GM10266 (cell line): ENCODE results near the gene KRIT1.

Source experiments
- DNase-seq: peaks from one replicate; pipeline ENCODE4 v3.0.0; 2012; ENCODE audit errors: extremely low spot score
- CTCF ChIP-seq: IDR thresholded peaks from 2 replicates; pipeline ENCODE4 v1.5.1; 2012; ENCODE audit warnings: mild to moderate bottlenecking, low read depth; ENCODE audit not compliant: control insufficient read depth, insufficient read depth; ENCODE audit errors: missing control alignments

Gene KRIT1

GRCh38 chr7:92245487-92246359, at the start of gene KRIT1, which contains the start of gene ANKIB1:
Gene KRIT1, minus strand, starts transcription at chr7:92245914. Its CDS starts 3,779 bp downstream, at chr7:92242135.
Gene ANKIB1, plus strand, starts transcription at chr7:92245974. Its CDS starts 49,005 bp downstream, at chr7:92294979.
- peak; percentile 84 for DNase-seq
- TF ChIP-seq CTCF: peak; percentile 5

- DNase-seq: no peak
Observed at GRCh38 chr7:92295391-92295790, 49.7 kb upstream of the KRIT1 start.

GRCh38 chr7:92293896-92294590, 48.3 kb upstream of the KRIT1 start:
- no peak for TF ChIP-seq CTCF
- no peak for DNase-seq

More at GRCh38 chr7:92295391-92295790, 49.7 kb upstream of the KRIT1 start:
- no peak for TF ChIP-seq CTCF

- no peak for DNase-seq
- no peak for TF ChIP-seq CTCF
Observed at GRCh38 chr7:92292981-92293380, 47.3 kb upstream of the KRIT1 start.

- no peak for DNase-seq
- TF ChIP-seq CTCF: no peak
Observed at GRCh38 chr7:92289321-92289720, 43.6 kb upstream of the KRIT1 start.

GRCh38 chr7:92282930-92283329, 37.2 kb upstream of the KRIT1 start:
- no peak for TF ChIP-seq CTCF
- no peak for DNase-seq
